IPS-18c (cell line): Measurements from ENCODE around the gene VMP1.
"Not testable (repeated sequence)": the region's sequence is repeated elsewhere in the genome, so short reads cannot be mapped to it uniquely, and the experiment has no call there.

ENCODE experiments used
- H3K4me3 ChIP-seq: 2 replicates; pipeline ENCODE4 v1.7.0; 2013; ENCODE audit warnings: low read depth, mild to moderate bottlenecking, low read length, moderate library complexity; ENCODE audit not compliant: insufficient read depth
- H3K9me3 ChIP-seq: one replicate; pipeline ENCODE4 v1.6.1; 2013; ENCODE audit warnings: mild to moderate bottlenecking, low read length, moderate library complexity; ENCODE audit not compliant: control insufficient read depth, insufficient read depth

Gene VMP1

DNA sequence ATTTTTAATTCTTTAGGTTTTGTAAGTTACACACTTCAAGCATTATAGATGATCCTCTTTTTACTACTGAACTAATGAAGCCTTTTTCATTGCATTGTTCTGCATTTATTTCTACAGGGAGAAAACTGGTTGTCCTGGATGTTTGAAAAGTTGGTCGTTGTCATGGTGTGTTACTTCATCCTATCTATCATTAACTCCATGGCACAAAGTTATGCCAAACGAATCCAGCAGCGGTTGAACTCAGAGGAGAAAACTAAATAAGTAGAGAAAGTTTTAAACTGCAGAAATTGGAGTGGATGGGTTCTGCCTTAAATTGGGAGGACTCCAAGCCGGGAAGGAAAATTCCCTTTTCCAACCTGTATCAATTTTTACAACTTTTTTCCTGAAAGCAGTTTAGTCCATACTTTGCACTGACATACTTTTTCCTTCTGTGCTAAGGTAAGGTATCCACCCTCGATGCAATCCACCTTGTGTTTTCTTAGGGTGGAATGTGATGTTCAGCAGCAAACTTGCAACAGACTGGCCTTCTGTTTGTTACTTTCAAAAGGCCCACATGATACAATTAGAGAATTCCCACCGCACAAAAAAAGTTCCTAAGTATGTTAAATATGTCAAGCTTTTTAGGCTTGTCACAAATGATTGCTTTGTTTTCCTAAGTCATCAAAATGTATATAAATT, 132.3 kb downstream of the VMP1 start:
- Histone ChIP-seq H3K9me3 (no peaks in the 10 kb centered on the region), H3K4me3 (peak overlapping the region; percentile 84)

DNA sequence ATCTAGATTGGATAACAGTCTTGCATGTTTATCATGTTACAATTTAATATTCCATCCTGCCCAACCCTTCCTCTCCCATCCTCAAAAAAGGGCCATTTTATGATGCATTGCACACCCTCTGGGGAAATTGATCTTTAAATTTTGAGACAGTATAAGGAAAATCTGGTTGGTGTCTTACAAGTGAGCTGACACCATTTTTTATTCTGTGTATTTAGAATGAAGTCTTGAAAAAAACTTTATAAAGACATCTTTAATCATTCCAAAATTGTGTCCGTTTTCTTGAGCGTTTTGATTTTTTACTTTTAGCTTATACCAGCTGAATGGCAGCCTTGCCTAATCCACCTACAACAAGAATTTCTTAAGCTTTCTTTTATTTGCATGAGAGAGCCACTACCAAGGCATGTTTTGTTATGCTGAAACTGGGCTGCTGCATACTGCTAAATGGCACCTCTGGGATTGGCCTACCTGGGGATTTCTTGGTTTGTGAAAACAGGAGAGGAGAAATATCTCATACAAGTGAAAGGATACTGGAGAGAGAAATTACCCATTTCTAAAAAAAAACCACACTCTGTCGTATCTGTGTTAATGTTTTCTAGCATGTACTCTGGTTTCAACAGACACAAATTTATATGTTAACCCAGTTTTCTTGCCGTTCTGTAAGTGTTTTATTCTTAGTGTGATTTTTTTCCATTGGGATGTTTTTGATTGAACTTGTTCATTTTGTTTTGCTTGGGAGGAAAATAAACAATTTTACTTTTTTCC, 133.1 kb downstream of the VMP1 start:
- H3K9me3 ChIP-seq: no peaks in the 10 kb centered on the region
- peak overlapping the region; percentile 84; the same call in 1 of the 2 replicates for H3K4me3 ChIP-seq

DNA sequence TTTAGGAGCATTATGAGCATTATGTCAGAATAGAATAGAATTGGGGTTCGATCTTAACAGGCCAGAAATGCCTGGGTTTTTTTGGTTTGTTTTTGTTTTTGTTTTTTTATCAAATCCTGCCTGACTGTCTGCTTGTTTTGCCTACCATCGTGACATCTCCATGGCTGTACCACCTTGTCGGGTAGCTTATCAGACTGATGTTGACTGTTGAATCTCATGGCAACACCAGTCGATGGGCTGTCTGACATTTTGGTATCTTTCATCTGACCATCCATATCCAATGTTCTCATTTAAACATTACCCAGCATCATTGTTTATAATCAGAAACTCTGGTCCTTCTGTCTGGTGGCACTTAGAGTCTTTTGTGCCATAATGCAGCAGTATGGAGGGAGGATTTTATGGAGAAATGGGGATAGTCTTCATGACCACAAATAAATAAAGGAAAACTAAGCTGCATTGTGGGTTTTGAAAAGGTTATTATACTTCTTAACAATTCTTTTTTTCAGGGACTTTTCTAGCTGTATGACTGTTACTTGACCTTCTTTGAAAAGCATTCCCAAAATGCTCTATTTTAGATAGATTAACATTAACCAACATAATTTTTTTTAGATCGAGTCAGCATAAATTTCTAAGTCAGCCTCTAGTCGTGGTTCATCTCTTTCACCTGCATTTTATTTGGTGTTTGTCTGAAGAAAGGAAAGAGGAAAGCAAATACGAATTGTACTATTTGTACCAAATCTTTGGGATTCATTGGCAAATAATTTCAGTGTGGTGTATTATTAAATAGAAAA, 133.8 kb downstream of the VMP1 start:
- peak overlapping the region; percentile 24; the same call in 1 of the 2 replicates for H3K4me3 ChIP-seq
- H3K9me3 ChIP-seq: not testable (repeated sequence)

DNA sequence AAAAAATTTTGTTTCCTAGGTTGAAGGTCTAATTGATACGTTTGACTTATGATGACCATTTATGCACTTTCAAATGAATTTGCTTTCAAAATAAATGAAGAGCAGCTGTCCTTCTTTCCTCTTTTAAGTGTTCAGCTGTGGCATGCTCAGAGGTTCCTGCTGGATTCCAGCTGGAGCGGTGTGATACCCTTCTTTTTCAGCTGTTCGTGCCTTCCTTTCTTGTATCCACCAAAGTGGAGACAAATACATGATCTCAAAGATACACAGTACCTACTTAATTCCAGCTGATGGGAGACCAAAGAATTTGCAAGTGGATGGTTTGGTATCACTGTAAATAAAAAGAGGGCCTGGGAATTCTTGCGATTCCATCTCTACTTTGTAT, 134.4 kb downstream of the VMP1 start:
- H3K9me3 ChIP-seq, H3K4me3 ChIP-seq: not testable (repeated sequence)

DNA sequence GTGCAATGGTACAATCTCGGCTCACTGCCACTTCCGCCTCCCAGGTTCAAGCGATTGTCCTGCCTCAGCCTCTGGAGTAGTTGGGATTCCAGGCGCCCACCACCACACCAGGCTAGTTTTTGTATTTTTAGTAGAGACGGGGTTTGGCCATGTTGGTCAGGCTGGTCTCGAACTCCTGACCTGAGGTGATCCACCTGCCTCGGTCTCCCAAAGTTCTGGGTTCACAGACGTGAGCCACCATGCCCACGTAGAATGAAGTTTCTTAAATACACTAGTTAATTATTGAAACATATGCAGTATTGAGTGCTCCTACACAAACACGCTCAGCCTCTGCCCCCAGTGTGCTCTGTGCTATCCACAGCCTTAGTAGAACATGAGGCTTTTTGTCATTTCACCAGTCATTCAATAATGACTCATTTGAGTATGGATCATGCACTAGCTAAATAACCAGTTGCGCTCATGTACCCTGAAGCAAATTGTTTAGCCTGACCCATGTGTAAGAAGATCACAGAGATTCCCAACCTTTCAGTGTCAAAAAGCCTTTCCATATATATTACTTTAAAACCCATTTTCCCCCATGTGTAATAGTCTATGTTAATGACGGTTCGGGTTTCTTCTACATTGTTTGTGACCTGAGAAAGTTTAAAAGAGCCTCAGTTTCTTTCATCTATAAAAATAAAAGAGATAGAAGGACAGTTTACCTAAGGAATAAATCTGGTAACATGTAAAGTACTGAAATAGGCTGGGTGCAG, 135.6 kb downstream of the VMP1 start:
- Histone ChIP-seq H3K4me3 (no peak overlapping the region), H3K9me3 (no peaks in the 10 kb centered on the region)

DNA sequence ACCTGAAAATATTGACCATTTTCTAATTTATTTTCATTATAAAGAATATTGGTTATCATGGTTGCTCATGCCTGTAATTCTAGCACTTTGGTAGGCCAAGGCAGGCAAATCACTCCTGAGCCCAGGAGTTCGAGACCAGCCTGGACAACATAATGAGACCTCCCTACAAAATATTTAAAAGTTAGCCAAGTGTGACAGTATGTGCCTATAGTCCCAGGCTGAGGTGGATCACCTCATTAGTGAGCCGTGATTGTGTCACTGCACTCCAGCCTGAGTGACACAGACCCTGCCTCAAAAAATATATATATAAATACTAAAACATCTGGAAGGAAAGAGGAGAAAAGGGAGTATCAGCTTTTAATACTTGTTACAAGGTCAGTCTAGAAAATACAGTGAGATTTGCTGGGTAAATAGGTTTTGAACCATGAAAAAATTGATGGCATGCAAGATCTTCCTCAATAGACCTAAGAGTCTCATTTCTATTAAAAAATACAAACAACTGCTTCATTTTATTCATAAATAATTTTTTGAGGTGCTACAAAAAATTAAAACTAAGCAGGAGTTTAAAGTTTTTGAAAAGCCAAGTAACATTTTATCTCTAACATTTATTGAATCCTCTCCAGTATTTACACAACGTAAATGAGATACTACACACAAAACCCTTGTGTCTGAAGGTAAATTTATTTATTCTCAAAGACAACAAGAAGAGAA, 137.6 kb downstream of the VMP1 start:
- no peak overlapping the region for H3K4me3 ChIP-seq

DNA sequence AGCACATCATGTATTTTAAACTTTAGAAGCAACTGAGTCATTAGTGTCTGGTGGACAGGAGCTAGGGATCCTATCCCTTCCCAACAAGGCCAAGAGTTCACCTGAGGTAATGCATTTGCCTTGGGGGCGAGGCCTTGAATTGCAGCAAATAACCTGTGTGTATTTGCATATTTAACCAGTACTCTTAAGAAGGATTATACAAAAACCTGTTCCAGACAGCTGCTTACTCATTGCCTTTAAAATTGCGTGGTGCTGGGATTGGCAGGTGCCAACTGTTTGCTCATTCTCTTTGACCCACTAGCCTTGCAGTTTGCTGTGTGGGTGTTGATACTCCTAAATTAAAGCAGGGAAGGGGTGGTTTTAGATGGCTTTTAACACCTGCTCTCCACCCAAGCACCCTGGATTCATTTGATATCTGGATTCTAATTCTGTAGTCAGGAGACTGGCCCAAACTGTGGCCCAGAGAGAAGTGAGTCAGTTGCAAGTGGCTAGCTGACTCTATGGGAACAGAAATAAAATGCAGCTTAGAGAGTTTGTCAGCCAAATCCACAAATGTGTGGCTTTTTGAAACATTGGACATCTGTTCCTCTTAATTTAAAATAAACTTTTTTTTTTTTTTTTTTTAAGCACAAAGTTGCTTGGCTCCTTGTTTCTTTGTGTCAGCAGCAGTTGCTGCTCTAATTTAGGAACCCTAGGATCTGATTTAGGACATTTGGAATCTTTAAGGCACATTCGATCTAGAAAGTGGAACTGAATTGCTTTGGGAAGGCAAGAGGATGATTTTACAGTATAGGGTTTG, 138.3 kb downstream of the VMP1 start:
- H3K9me3 ChIP-seq: no peaks in the 10 kb centered on the region
- H3K4me3 ChIP-seq: no peak overlapping the region

More for the DNA sequence above, 137.6 kb downstream of the VMP1 start:
- H3K9me3 ChIP-seq: no peaks in the 10 kb centered on the region

DNA sequence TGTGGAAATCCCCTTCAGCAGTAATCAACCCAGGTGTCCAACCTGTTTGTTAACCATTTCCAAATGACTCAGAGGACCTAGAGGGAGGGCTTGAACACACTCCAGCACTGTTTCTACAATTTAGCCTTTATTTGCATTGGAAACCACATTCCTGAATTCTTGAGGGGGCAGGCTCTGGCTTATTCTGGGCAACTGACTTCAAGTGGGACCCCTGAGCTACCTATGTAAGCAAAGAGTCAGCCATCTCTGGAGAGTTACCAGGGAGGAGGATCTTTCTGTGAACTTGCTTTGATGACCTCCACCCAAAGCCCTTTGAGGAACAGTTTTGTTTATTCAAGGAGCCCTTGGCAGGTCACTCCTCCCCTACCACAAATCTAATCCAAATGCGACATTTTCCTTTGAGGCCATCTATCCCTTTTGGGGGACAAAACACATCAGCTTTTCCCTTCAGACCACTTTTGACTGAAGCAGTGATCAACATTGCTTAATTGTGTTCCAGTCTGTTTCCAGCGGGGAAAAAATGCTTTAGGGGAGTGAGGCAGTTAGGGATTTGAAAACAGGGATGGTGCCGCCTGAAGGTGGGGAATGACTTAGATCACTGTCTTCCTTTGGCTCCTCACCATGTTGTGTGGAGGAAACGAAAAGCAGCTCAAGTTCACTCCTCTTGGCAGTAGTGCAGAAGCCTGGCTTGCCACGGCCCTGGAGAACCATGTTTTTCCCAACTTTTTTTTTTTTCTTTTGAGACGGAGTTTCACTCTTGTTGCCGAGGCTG, 139.1 kb downstream of the VMP1 start:
- no peaks in the 10 kb centered on the region for H3K9me3 ChIP-seq
- H3K4me3 ChIP-seq: no peak overlapping the region

DNA sequence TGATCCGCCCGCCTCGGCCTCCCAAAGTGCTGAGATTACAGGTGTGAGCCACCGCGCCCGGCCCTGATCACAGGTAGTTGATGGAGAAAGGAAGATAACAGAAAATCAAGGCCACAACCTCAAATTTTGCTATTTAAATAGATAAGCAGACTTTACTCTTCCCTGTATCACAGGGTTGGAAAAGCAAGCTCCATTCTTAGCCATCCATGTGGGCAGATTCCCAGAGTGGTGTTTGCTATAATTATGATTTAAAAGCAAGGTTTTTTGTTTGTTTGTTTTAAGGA, 140.9 kb downstream of the VMP1 start:
- no peaks in the 10 kb centered on the region for H3K9me3 ChIP-seq
- no peak overlapping the region for H3K4me3 ChIP-seq

DNA sequence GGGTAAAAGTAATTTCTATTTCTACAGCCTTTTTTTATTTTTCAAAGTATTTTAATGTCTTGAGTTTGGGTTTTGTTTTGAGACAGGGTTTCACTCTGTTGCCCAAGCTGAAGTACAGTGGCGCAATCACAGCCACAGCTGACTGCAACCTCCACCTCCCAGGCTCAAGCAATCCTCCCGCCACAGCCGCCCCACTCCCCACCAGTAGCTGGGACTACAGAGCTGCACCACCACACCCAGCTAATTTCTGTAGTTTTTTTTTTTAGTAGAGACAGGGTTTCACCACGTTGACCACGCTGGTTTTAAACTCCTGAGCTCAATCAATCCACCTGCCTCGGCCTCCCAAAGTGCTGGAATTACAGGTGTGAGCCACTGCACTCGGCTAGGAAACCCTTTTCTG, 141.3 kb downstream of the VMP1 start:
- H3K4me3 ChIP-seq: no peak overlapping the region
- no peaks in the 10 kb centered on the region for H3K9me3 ChIP-seq

DNA sequence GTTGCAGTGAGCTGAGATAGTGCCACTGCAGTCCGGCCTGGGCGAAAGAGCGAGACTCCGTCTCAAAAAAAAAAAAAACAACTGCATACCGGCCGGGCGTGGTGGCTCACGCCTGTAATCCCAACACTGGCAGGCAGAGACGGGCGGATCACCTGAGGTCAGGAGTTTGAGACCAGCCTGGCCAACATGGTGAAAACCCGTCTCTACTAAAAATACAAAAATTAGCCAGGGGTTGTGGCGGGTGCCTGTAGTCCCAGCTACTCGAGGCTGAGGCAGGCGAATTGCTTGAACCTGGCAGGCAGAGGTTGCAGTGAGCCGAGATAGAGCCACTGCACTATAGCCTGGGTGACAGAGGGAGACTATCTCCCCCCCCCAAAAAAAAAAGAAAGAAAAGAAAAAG, 142.9 kb downstream of the VMP1 start:
- not testable (repeated sequence) for H3K4me3 ChIP-seq, H3K9me3 ChIP-seq

DNA sequence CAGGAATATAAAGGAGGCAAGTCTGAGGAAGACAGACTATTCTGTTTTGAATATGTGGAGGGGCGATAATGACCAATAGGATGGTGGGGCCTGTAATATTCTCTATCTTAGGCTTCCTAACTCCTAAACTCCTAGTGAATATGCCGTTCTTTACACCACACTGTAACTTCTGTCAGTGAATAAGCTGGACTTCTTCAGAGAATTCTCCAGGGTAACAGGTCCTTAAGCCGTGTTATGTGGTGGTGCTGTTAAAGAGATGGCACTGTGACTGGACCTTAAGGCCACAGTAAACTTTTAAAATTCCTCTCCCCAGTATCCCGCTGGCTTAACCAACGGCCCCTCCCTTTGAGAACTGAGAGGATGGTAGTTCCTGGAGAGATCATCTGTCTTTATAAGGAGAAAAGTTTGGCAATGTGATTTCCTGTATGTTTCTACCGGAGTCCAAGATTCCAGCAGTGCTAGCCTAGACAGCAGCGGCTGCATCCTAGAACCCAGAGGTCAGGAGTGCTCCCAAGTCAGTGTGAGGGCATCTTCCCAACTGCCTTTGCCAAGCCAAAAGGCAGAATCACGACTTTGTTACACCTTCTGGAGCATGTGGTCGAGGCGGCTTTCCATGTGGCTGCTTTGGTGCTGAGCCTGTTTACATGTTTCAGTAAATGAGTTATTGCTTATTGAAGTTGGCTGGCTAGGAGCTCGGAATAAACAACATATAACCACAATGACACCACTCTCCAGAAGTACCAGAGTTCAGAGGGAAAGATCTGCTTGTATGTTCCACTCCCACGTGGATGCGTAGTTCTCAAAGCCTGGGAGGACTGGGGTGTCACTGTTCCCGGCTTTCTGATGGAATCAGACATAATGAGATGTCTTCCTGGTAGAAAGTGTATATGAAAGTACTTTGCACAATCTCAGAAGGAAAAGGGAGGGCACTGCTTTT, 144.3 kb downstream of the VMP1 start:
- no peaks in the 10 kb centered on the region for H3K9me3 ChIP-seq
- no peak overlapping the region; the same call in 1 of the 2 replicates for H3K4me3 ChIP-seq

DNA sequence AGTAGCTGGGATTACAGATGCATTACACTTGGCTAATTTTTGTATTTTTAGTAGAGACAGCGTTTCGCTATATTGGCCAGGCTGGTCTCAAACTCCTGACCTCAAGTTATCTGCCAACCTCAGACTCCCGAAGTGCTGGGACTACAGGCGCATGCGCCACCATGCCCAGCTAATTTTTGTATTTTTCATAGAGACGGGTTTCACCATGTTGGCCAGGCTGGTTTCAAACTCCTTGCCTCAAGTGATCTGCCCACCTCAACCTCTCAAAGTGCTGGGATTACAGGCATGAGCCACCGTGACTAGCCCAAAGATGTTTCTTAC, 145.4 kb downstream of the VMP1 start:
- not testable (repeated sequence) for H3K9me3 ChIP-seq, H3K4me3 ChIP-seq

DNA sequence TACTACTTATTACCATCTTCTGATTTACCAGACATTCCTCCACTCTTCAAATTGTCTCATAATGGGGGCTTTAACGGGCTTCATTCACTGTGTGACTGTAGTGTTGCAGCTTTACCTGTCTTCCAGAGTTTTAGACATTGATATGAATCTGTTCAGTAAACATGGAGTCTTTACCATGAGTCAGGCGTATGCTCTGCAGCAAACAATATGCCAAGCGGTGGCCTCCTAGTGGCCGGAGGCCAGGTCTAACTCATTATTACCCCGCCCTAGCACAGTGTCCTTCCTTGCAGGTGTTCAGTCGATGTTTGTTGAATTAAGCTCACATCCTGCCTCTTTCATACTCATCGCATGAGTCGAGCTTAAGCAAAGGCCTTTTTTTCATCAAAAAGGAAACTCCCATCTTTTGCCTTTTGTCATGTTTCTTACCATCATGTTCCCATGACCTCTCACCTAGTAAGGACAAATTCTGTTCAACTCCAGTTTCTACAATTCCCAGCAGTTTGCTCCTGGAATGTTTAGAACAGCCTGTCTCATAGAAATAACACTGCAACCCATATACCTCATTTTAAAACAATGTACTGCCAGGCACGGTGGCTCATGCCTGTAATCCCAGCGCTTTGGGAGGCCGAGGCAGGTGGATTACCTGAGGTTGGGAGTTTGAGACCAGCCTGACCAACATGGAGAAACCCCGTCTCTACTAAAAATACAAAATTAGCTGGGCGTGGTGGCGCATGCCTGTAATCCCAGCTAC, 145.9 kb downstream of the VMP1 start:
- H3K4me3 ChIP-seq: no peak overlapping the region

More for the DNA sequence above, 145.9 kb downstream of the VMP1 start:
- H3K9me3 ChIP-seq: no peaks in the 10 kb centered on the region
